Panc1 (cell line): ENCODE measurements around the gene ATP9A. TPM values are rescaled to one million over a fixed set of nuclear protein-coding genes. Genes with fewer than 3 reads are reported as not detected.

Experiments used
- ATAC-seq: fragments of 200-7000 bp; cut with Tn5 transposase; 2 replicates; pipeline ENCODE4 v1.9.1; 2020; ENCODE audit warnings: mild to moderate bottlenecking, moderate library complexity
- BruUV-seq: library from RNA; stranded (reverse); fragments of 400-500 nt; replicated peaks from 2 replicates; lab custom pipeline; 2021; lab: Mats Ljungman, UMichigan
- CTCF ChIA-PET: fragments of 300-600 bp; sonication (Branson Sonifier 250); formaldehyde crosslinking; loops from one replicate; lab custom pipeline; 2022; ENCODE audit warnings: antibody characterized with exemption; lab: Charles Lee
- POLR2A ChIA-PET: fragments of 300-600 bp; sonication (Branson Sonifier 250); formaldehyde crosslinking; loops from one replicate; lab custom pipeline; 2022; ENCODE audit warnings: antibody characterized with exemption; lab: Charles Lee
- DNase-seq: peaks from one replicate; pipeline ENCODE4 v3.0.0-alpha.2; 2010; ENCODE audit warnings: low read depth, low spot score
- H3K27ac ChIP-seq: 2 replicates; pipeline ENCODE4 v1.5.1; 2011; ENCODE audit warnings: mild to moderate bottlenecking, low read length, inconsistent platforms
- H3K27me3 ChIP-seq: fragments of 200-500 bp; sonication (Bioruptor generic); 2 replicates; pipeline ENCODE4 v1.6.0; 2014; ENCODE audit warnings: low read length, inconsistent platforms; ENCODE audit not compliant: control insufficient read depth, insufficient read depth
- H3K36me3 ChIP-seq: fragments of 200-500 bp; sonication (Bioruptor generic); 2 replicates; pipeline ENCODE4 v1.5.1; 2014; ENCODE audit warnings: inconsistent platforms, mild to moderate bottlenecking, low read length, moderate library complexity; ENCODE audit not compliant: control insufficient read depth, insufficient read depth
- H3K4me1 ChIP-seq: 2 replicates; pipeline ENCODE4 v1.5.1; 2011; ENCODE audit warnings: inconsistent platforms, mild to moderate bottlenecking, low read length, moderate library complexity; ENCODE audit not compliant: control insufficient read depth, insufficient read depth
- H3K4me3 ChIP-seq, 2 experiments: 2 replicates each; pipeline ENCODE4 v1.5.1; 2011 to 2012; ENCODE audit warnings: low read depth in 2 of 2, low read length in 2 of 2, mild to moderate bottlenecking in 2 of 2, inconsistent platforms in 1 of 2, moderate library complexity in 1 of 2
- H3K9me3 ChIP-seq: fragments of 200-500 bp; sonication (Bioruptor generic); 2 replicates; pipeline ENCODE4 v1.5.1; 2014; ENCODE audit warnings: low read depth, mild to moderate bottlenecking, inconsistent platforms, low read length, moderate library complexity; ENCODE audit not compliant: control insufficient read depth, insufficient read depth
- CTCF ChIP-seq: fragments of 450-650 bp; IDR thresholded peaks from 2 replicates; pipeline ENCODE4 v1.5.1; 2017; ENCODE audit warnings: mild to moderate bottlenecking
- POLR2AphosphoS5 ChIP-seq: IDR thresholded peaks from 2 replicates; pipeline ENCODE4 v1.6.1; 2012; ENCODE audit warnings: mild to moderate bottlenecking, low read depth, low read length, moderate library complexity
- REST ChIP-seq, 2 experiments: IDR thresholded peaks; 2 replicates each; pipeline ENCODE4 v1.6.1; 2011 to 2012; ENCODE audit warnings: low read depth in 2 of 2, control low read depth in 1 of 2, low read length in 1 of 2, mild to moderate bottlenecking in 1 of 2, moderate library complexity in 1 of 2; ENCODE audit not compliant: insufficient read depth in 1 of 2
- SIN3A ChIP-seq: IDR thresholded peaks from 2 replicates; pipeline ENCODE4 v1.6.1; 2012; ENCODE audit warnings: low read depth, mild to moderate bottlenecking, low read length, moderate library complexity, borderline replicate concordance; ENCODE audit not compliant: insufficient read depth
- TCF7L2 ChIP-seq: IDR thresholded peaks from 2 replicates; pipeline ENCODE4 v1.6.1; 2011; ENCODE audit warnings: mild to moderate bottlenecking, low read depth, low read length, inconsistent platforms
- in situ Hi-C: cut with HindIII; loops from 2 replicates; pipeline ENCODE4 v1.10.0; 2016; ENCODE audit warnings: low sequenced_read_pairs, low pct_unique_long_range_greater_than_20kb
- intact Hi-C: fragments of 100-400 bp; cut with micrococcal nuclease; formaldehyde crosslinking; loops from one replicate; pipeline ENCODE4 v1.10.0; 2022; ENCODE audit not compliant: unreplicated experiment
- total RNA-seq: library from RNA; stranded (reverse); gene quantifications from one replicate; pipeline ENCODE4 v1.2.1, GENCODE V29; 2021; ENCODE audit not compliant: unreplicated experiment

ATP9A gene
- total RNA-seq, 1 experiment from 2014 or later = 8.7 TPM

- Histone ChIP-seq H3K9me3 (no peaks in the 10 kb centered on the region), H3K27me3 (no peaks in the 10 kb centered on the region), H3K36me3 (no peaks in the 10 kb centered on the region), H3K27ac (no peak overlapping the region), H3K4me3 (no peak overlapping the region), H3K4me1 (no peaks in the 10 kb centered on the region)
- no TSS peak for BruUV-seq
- POLR2A ChIA-PET = interaction anchor here (0.5 to 0.7 kb wide), 4 partner anchors 18 to 287 kb away, joined by 3 to 9 read pairs (median 4); no protein-coding TSS in a partner anchor
- TF ChIP-seq REST (IDR thresholded peaks at IDR 0.05; ENCODE audit: insufficient read depth in 1 of 2, low read depth in 2 of 2, low read length in 1 of 2) = no peak
- no peak for TF ChIP-seq SIN3A
- no peak for TF ChIP-seq CTCF
- TF ChIP-seq TCF7L2 = no peak
- TF ChIP-seq POLR2AphosphoS5 = no peak
- CTCF ChIA-PET = no interaction called here
- intact Hi-C loops (no loop called here), in situ Hi-C loops (no loop called here)
- DNase-seq = no peak
- ATAC-seq = no peak
Observed at GRCh38 chr20:51667491-51667890, 100.7 kb downstream of the ATP9A start.

GRCh38 chr20:51667002-51667408, 101.2 kb downstream of the ATP9A start:
- no peak overlapping the region for H3K4me3 ChIP-seq
- CTCF ChIA-PET = no interaction called here
- TF ChIP-seq TCF7L2 (0 out of 2 replicates have a peak, but pooled peaks have one; percentile 31), REST (IDR thresholded peaks at IDR 0.05; ENCODE audit: insufficient read depth in 1 of 2, low read depth in 2 of 2, low read length in 1 of 2) (no peak)
- ATAC-seq (no peak), DNase-seq (no peak)
- no TSS peak for BruUV-seq
- no peak overlapping the region for H3K27ac ChIP-seq
- POLR2A ChIA-PET = interaction anchor here (0.5 to 0.7 kb wide), 3 partner anchors 17 to 97 kb away, joined by 3 to 5 read pairs (median 4); no protein-coding TSS in a partner anchor
- in situ Hi-C loops (no loop called here), intact Hi-C loops (no loop called here)
- no peaks in the 10 kb centered on the region for H3K9me3 ChIP-seq
- no peaks in the 10 kb centered on the region for H3K27me3 ChIP-seq
- no peaks in the 10 kb centered on the region for H3K4me1 ChIP-seq
- no peaks in the 10 kb centered on the region for H3K36me3 ChIP-seq
